Loucy (cell line): Measurements from ENCODE around the gene PIGM.

Source experiments
- CTCF ChIP-seq: fragments of 200-600 bp; sonication (generic); conservative IDR thresholded peaks from 2 replicates; pipeline ENCODE4 v1.5.1; 2014; ENCODE audit warnings: mild to moderate bottlenecking, antibody characterized with exemption, low read length
- EZH2phosphoT487 ChIP-seq: fragments of 200-600 bp; IDR thresholded peaks from 2 replicates; pipeline ENCODE4 v1.6.1; 2018; ENCODE audit warnings: antibody characterized with exemption, mild to moderate bottlenecking, moderate library complexity, borderline replicate concordance

GRCh38 chr1:159989581-159989980, 42.2 kb downstream of the PIGM start:
- TF ChIP-seq CTCF (no peak), EZH2phosphoT487 (no peak)
